Right atrium auricular region (tissue), 2 donors: ENCODE measurements around the gene MRPS34. TPM values are rescaled to one million over a fixed set of nuclear protein-coding genes. Genes with fewer than 3 reads are reported as not detected.

ENCODE experiments used
- DNase-seq: peaks from one replicate; pipeline ENCODE4 v3.0.0-alpha.2; 2019; ENCODE audit warnings: low spot score
- H3K27ac ChIP-seq, 2 donors: fragments of 200-600 bp; sonication (generic); 1 replicate in 1 of 2; 2 replicates in 1 of 2; pipeline ENCODE4 v1.5.1; 2016 to 2019
- H3K27me3 ChIP-seq, 2 donors: fragments of 200-600 bp; sonication (generic); one replicate each; pipeline versions ENCODE4 v1.5.1 to v1.6.0; 2017 to 2019
- H3K36me3 ChIP-seq: fragments of 200-600 bp; sonication (generic); one replicate; pipeline ENCODE4 v1.5.1; 2016
- H3K4me1 ChIP-seq, 2 donors: fragments of 200-600 bp; sonication (generic); one replicate each; pipeline versions ENCODE4 v1.5.1 to v1.6.0; 2017 to 2019
- H3K4me3 ChIP-seq, 2 donors: fragments of 200-600 bp; sonication (generic); 1 replicate in 1 of 2; 2 replicates in 1 of 2; pipeline ENCODE4 v1.5.1; 2017 to 2019; ENCODE audit warnings: mild to moderate bottlenecking in 1 of 2, moderate library complexity in 1 of 2
- H3K9me3 ChIP-seq, 2 donors: fragments of 200-600 bp; sonication (generic); one replicate each; pipeline ENCODE4 v1.5.1; 2019
- total RNA-seq, 2 donors: library from RNA; depleted of rRNA; stranded (reverse); fragments of >200 nt; gene quantifications; one replicate each; pipeline ENCODE4 v1.1.0, GENCODE V29; 2016
- TF ChIP-seq, protein P1 (sequence below), 2 donors: fragments of 200-600 bp; sonication (generic); IDR thresholded peaks; one replicate each; pipeline ENCODE4 v1.5.1; 2019; ENCODE audit warnings: antibody characterized with exemption in 2 of 2

The MRPS34 gene
- total RNA-seq, 2 donors from 2014 or later, result 58.8 to 77.9 TPM

DNA sequence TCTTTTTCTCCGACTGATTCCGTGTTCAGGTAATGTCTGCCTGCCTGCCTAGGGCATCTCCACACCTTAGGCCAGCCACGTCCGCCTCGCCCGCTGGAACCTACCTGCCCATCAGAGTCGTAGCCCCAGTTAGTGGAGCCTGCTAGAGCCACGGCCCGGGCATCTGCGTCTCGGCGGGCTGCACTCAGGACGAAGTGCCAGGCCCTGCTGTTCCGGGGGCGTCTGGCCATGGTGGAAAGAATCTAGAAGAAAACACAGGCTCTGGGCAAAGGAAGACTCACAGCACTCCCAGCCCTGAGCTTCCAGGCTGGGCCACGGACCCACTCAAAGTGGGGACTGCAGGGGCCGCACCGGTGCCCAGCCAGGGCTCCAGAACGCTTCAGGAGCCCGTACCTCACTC lies 8.3 kb upstream of the MRPS34 start:
- DNase-seq, result no peak
- Histone ChIP-seq H3K36me3 (peaks cover 29% of the 10 kb centered on the region), H3K27ac (peak overlapping the region in 1 of 2 donors; percentile 79), H3K4me1 (peaks cover 0 to 48% of the 10 kb centered on the region in 2 donors), H3K27me3 (no peaks in the 10 kb centered on the region), H3K9me3 (no peaks in the 10 kb centered on the region), H3K4me3 (peak overlapping the region; percentile 75 to 76)
- TF ChIP-seq, protein P1, sequence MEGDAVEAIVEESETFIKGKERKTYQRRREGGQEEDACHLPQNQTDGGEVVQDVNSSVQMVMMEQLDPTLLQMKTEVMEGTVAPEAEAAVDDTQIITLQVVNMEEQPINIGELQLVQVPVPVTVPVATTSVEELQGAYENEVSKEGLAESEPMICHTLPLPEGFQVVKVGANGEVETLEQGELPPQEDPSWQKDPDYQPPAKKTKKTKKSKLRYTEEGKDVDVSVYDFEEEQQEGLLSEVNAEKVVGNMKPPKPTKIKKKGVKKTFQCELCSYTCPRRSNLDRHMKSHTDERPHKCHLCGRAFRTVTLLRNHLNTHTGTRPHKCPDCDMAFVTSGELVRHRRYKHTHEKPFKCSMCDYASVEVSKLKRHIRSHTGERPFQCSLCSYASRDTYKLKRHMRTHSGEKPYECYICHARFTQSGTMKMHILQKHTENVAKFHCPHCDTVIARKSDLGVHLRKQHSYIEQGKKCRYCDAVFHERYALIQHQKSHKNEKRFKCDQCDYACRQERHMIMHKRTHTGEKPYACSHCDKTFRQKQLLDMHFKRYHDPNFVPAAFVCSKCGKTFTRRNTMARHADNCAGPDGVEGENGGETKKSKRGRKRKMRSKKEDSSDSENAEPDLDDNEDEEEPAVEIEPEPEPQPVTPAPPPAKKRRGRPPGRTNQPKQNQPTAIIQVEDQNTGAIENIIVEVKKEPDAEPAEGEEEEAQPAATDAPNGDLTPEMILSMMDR (IDR thresholded peaks at IDR 0.05), result no peak

DNA sequence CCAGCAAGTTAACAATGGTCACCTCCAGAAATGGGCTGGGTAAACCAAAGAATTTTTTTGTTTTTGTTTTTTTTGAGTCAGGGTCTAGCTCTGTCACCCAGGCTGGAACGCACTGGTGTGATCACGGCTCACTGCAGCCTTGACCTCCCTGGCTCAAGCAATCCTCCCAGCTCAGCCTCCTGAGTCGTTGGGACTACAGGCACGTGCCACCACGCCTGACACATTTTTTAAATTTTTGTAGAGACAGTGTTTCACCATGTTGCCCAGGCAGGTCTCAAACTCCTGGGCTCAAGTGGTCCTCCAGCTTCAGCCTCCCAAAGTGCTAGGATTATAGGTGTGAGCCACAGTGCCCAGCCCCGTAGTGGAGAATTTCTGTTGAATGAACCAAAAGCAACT lies 7.7 kb upstream of the MRPS34 start:
- DNase-seq, result no peak
- Histone ChIP-seq H3K36me3 (peaks cover 34% of the 10 kb centered on the region), H3K27me3 (no peaks in the 10 kb centered on the region), H3K4me1 (peaks cover 0 to 48% of the 10 kb centered on the region in 2 donors), H3K27ac (no peak overlapping the region), H3K4me3 (no peak overlapping the region), H3K9me3 (no peaks in the 10 kb centered on the region)
- TF ChIP-seq, protein P1 (IDR thresholded peaks at IDR 0.05), result no peak

DNA sequence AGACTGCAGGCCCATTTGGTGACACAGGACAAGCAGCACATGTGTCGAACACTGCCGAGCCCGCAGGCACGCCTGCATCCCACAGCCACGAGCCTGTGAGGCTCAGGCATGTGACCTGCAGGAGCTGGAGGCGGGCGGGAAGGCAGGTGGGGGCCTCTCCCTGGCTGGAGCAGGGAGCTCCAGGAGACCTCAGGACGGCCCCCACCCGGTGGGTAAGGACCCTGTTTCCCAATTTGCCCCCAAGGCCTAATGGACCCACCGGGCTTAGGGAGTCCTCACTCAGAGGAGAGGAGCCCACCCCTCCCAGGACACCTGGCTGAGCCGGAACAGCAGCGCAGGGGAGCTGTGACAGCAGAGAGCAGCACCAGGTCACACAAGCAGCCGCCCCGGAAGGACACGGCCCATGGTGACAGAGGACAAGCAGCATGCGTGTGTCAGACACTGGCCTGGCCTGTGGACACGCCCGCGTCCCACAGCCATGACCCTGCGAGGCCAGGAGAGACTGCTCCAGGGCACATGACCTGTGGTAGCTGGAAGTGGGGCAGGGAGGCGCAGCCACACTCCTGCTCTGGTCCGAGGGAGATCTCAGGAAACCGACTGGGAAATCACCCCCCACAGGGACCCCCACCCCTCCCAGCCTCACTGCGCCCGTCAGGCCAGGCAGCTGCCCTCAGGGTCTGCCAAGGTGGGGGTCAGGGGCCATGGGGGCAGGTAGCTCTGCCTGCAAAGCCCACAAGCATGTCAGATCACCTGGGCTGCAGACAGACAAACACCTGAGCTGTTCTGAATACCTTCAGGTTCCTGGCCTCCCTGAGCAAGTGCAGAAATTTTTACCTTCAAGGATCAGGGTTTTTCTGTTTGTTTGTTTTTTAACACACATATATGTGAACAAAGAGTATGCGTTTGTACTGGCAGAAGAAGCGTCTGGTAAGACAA lies 7.1 kb upstream of the MRPS34 start:
- Histone ChIP-seq H3K4me3 (no peak overlapping the region), H3K4me1 (peaks cover 0 to 41% of the 10 kb centered on the region in 2 donors), H3K27me3 (no peaks in the 10 kb centered on the region), H3K36me3 (peaks cover 37% of the 10 kb centered on the region), H3K9me3 (no peaks in the 10 kb centered on the region), H3K27ac (no peak overlapping the region)
- DNase-seq, result no peak
- TF ChIP-seq, protein P1 (IDR thresholded peaks at IDR 0.05), result no peak

- Histone ChIP-seq H3K4me3 (no peak overlapping the region), H3K27ac (no peak overlapping the region), H3K9me3 (no peaks in the 10 kb centered on the region), H3K27me3 (no peaks in the 10 kb centered on the region), H3K36me3 (peaks cover 37% of the 10 kb centered on the region), H3K4me1 (peaks cover 0 to 40% of the 10 kb centered on the region in 2 donors)
- no peak for DNase-seq
- TF ChIP-seq, protein P1 (IDR thresholded peaks at IDR 0.05), result no peak
Measured at GRCh38 chr16:1779234-1779701, 6.3 kb upstream of the MRPS34 start.

- Histone ChIP-seq H3K9me3 (no peaks in the 10 kb centered on the region), H3K4me1 (peaks cover 0 to 40% of the 10 kb centered on the region in 2 donors), H3K4me3 (no peak overlapping the region), H3K27ac (no peak overlapping the region), H3K27me3 (no peaks in the 10 kb centered on the region), H3K36me3 (peaks cover 37% of the 10 kb centered on the region)
- DNase-seq, result no peak
- TF ChIP-seq, protein P1 (IDR thresholded peaks at IDR 0.05), result no peak
Measured at GRCh38 chr16:1778200-1779179, 5.6 kb upstream of the MRPS34 start.
